DMS 273 treated with DMSO at 0.1 percent for 48 hours (cell line): Measurements from ENCODE around the gene TOR4A.
A peak's percentile ranks its signal among the peaks of the same experiment; 100 is the strongest.

Source experiments
- DNase-seq: peaks from one replicate; lab custom pipeline; 2025; lab: John Stamatoyannopoulos, UW

TOR4A gene

GRCh38 chr9:137277329-137278041 is at the start of gene TOR4A:
Gene TOR4A (plus strand): TSS chr9:137277726. CDS start chr9:137278690, 964 bp downstream.
- DNase-seq, result no peak

DNA sequence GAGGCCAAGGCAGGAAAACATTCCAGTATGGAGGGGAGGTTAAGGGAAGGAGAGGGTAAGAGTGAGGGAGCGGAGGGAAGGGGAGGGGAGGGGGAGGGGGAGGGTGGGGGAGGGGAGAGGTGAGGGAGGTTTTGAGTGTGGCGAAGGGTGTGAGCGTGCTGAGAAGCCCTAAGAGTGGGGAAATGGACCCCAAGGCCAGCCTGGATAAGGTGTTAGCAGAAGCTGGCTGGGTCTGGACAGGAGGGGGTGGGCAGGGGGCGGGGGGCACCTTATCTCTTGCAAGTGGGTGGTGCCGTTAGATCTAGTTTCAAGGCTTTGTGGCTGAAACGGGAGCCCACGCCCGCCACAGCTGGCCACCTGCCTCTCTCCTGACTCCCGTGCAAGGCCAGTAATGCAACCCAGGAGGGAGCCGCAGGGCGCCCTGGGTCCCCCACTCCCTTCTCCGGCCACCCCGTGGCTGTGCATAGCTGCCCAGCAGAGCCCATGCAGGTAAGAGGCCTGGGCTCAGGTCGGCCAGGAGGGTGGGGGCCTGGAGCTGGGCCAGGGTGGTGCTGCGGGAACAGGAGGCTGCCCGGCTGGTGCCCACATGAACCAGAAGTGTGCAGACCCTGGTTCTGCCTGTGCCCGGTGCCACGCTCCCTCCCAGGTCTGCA is 49.5 kb upstream of the TOR4A start:
- no peak for DNase-seq

DNA sequence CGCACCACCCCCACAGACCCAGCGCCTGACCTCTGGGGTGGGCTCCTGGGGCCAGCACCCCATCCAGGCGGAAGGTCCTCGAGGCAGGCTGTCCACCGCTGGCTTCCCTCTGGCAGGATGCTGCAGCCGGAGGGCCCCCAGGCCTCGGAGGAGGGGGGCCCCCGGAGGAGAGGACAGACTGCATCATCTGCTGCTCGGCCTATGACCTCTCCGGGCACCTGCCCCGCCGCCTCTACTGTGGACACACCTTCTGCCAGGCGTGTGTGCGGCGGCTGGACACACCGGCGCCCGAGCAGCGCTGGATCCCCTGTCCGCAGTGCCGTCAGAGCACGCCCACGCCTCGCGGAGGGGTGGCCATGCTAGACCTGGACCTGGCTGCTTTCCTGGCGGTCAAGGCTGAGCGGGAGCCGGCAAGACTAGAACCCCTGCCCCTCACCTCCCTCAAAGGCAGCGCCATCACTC is 49.0 kb upstream of the TOR4A start:
- DNase-seq, result no peak

DNA sequence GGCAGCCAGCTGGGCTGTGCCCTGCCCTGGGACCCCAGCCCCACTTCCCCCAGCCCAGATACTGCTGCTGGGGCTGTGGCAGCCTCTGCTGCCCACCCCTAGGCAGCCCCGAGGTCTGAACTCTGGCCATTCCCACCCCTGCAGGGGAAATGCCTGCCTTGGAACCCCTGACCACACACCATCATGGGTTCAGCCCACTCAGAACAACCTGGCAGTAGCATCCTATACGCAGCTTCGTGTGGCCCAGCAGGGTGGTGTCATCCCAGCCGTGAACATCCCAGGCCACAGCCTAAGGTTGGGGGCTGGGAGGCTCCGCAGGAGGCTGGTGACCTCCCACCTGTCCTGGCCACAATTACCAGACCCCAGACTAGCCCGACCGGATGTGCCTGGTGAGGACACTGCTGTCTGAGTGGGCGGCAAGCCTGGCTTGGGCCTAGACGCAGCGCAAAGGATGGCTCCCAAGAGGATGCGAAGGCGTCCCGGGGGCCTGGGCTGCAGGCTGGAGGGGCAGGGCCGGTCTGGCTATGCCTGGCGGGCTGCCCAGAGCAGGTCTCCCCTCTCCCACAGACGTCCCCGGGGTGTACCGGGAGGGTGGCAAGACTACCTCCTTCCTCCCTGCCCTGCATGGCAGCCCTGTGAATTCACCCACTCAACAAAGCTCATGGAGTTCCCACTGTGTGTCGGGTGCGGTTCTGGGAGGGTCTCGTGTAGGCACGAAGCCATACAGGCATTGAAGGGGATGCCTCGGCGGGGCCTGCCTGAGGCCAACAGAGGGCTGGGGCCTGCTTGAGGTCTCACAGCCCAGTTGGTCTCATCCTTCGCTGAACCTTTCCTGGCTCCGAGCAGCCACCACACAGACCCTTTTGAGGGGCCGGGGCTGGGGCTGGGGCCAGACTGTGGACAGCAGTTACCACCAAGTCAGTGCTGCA is 48.3 kb upstream of the TOR4A start:
- DNase-seq, result no peak

GRCh38 chr9:137229903-137230704 is 47.4 kb upstream of the TOR4A start:
- no peak for DNase-seq

GRCh38 chr9:137230705-137231371 is 46.7 kb upstream of the TOR4A start, which contains the start of gene SLC34A3:
Gene SLC34A3 (plus strand): TSS chr9:137230901. CDS start chr9:137231703, 802 bp downstream.
- no peak for DNase-seq

DNA sequence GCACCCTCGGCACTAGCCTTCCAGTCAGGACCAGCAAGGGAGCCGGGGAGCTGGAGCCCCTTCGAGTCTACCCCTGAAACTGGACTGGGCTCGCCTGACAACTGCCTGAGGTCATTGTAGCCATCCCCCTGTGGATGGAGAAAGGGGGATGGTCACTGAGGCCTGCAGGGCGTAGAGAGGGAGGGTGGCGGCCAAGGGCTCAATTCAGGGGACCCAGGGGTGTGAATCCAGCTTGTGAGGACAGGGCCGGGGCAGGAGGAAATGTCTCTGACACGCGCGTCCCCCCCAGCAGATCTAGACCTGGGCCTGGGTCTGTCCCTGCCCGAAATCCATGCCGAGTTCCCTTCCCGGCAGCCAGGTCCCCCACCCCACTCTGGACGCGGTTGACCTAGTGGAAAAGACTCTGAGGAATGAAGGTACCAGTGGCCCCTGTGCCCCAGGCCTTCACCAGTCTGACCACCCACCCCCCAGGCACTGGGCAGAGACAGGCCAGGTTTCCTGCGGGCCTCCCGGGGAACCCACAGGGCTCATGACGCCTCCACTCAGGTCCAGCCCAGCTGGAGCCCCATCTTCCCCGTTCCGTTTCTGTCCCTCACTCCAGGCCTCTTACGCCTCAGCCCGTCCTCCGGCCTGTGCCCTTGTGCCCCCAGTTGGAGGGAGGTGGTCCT is 46.0 kb upstream of the TOR4A start:
- DNase-seq, result no peak

GRCh38 chr9:137232101-137232500 is 45.4 kb upstream of the TOR4A start:
- DNase-seq, result no peak

DNA sequence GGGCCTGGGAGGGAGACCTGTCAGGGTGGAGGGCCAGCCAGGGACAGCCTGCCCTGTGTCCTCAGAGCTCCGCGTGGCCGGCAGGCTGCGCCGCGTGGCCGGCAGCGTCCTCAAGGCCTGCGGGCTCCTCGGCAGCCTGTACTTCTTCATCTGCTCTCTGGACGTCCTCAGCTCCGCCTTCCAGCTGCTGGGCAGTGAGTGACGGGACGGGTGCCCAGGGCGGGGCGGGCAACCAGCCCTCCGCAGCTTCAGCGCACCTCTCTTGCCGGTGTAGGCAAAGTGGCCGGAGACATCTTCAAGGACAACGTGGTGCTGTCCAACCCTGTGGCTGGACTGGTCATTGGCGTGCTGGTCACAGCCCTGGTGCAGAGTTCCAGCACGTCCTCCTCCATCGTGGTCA is 45.0 kb upstream of the TOR4A start:
- DNase-seq, result no peak

GRCh38 chr9:137233143-137233980 is 44.2 kb upstream of the TOR4A start:
- no peak for DNase-seq

- DNase-seq, result no peak
These were observed 43.4 kb upstream of the TOR4A start for GRCh38 chr9:137234055-137234697.

DNA sequence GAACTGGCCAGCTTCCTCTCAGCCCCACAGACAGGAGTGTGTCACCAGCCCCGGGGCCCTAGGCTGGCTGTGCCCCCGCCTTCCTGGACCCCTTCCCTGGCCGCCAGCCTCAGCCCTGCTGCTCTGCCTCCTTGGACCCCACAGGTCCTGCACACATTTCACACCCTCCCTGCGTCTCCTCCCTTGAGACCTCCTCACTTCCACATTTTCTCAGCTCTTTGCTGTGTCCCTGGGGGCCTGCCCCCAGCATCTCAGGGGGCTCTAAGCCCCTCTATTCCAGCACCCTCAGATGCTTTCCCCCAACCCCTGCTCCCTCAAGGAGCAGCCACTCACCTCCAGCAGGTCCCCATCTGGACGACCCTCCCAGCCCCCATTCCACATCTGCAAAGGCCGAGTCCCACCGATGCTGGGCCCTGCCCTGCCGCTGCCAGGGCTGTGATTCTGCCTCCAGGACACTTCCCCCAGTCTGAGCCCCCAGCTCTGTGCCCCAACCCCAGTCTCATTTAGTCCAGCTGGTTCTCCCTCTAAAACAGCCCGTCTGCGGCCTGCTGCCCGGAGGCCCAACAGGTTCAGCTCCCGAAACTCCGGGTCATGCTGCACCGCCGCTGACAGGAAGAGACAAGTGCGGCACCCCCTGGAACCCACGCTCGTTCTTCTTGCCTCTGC is 42.6 kb upstream of the TOR4A start:
- no peak for DNase-seq

- DNase-seq, result no peak
These were observed 41.9 kb upstream of the TOR4A start for GRCh38 chr9:137235424-137236237.

- peak; percentile 30 for DNase-seq
These were observed 41.1 kb upstream of the TOR4A start for GRCh38 chr9:137236238-137236935.

GRCh38 chr9:137236936-137237421 is 40.5 kb upstream of the TOR4A start:
- no peak for DNase-seq
